Upper lobe of right lung (tissue), 1 donor: ENCODE data around the gene SPANXN5. TPM values are rescaled to one million over a fixed set of nuclear protein-coding genes. Genes with fewer than 3 reads are reported as not detected.
"Not testable (repeated sequence)": the region's sequence is repeated elsewhere in the genome, so short reads cannot be mapped to it uniquely, and the experiment has no call there.

Experiments used
- ATAC-seq: fragments of 200-7000 bp; cut with Tn5 transposase; one replicate; pipeline ENCODE4 v1.9.1; 2020; ENCODE audit warnings: mild to moderate bottlenecking, moderate library complexity
- DNase-seq: peaks from one replicate; pipeline ENCODE4 v3.0.0-alpha.2; 2020
- H3K27ac ChIP-seq: fragments of 200-600 bp; one replicate; pipeline ENCODE4 v1.8.0; 2022
- H3K27me3 ChIP-seq: fragments of 200-600 bp; one replicate; pipeline ENCODE4 v1.8.0; 2022; ENCODE audit warnings: mild to moderate bottlenecking
- H3K36me3 ChIP-seq: fragments of 200-600 bp; one replicate; pipeline ENCODE4 v1.8.0; 2022
- H3K4me1 ChIP-seq: fragments of 200-600 bp; one replicate; pipeline ENCODE4 v1.8.0; 2022
- H3K4me3 ChIP-seq: fragments of 200-600 bp; one replicate; pipeline ENCODE4 v1.8.0; 2022; ENCODE audit warnings: mild to moderate bottlenecking
- H3K9me3 ChIP-seq: fragments of 200-600 bp; one replicate; pipeline ENCODE4 v1.8.0; 2022
- CTCF ChIP-seq: fragments of 200-600 bp; IDR thresholded peaks from one replicate; pipeline ENCODE4 v1.8.0; 2022; ENCODE audit warnings: antibody characterized with exemption
- intact Hi-C: fragments of 100-400 bp; cut with DNase I; formaldehyde crosslinking; loops from one replicate; pipeline ENCODE4 v1.11.0; 2022
- long read RNA-seq: library from polyadenylated mRNA; unstranded; transcript quantifications from one replicate; pipeline ENCODE4 v2.0.0, GENCODE V29; 2021
- total RNA-seq: library from RNA; stranded (reverse); fragmentation: NEBNext Ultra II Directional; extraction: Animal tissue kit (Norgen Biotek cat#: 25700); gene quantifications from one replicate; pipeline ENCODE4 v1.2.1, GENCODE V29; 2021
- donor health status: DM: no; HTN: yes; CAD: no; lungs with severe emphysema.

Gene SPANXN5
- total RNA-seq: not detected
- long read RNA-seq: 0 reads

DNA sequence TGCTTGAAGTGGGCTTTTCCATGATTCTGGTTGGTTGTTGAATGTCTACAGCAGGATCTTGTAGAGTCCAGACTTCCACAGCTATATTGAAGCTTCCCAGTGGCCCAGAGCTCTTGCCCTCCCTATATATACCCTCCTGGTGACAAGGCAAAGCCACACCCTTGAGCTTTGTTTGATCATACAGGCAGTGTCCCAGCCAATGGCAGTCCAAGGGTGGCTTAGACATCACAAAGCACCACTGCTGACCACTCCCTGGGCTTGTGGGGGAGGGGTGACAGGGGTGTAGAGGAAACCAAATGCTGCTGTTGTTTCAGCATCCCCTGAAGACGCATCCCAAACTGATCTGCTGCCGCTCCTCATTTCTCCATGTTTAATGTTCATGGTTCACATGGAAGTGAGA is at the start of gene SPANXN5:
Gene SPANXN5, minus strand, starts transcription at position 101 of the 400 bp plus-strand sequence. Its CDS starts 79 bp downstream, at position 22.
- H3K4me3 ChIP-seq, DNase-seq, intact Hi-C loops, H3K27me3 ChIP-seq, H3K4me1 ChIP-seq, ATAC-seq, H3K36me3 ChIP-seq, H3K27ac ChIP-seq, H3K9me3 ChIP-seq: not testable (repeated sequence)

- DNase-seq, H3K27me3 ChIP-seq, H3K9me3 ChIP-seq, ATAC-seq, H3K4me3 ChIP-seq, intact Hi-C loops, H3K36me3 ChIP-seq, H3K27ac ChIP-seq, H3K4me1 ChIP-seq: not testable (repeated sequence)
These were observed 46.4 kb upstream of the SPANXN5 start for GRCh38 chrX:52843619-52844018.

DNA sequence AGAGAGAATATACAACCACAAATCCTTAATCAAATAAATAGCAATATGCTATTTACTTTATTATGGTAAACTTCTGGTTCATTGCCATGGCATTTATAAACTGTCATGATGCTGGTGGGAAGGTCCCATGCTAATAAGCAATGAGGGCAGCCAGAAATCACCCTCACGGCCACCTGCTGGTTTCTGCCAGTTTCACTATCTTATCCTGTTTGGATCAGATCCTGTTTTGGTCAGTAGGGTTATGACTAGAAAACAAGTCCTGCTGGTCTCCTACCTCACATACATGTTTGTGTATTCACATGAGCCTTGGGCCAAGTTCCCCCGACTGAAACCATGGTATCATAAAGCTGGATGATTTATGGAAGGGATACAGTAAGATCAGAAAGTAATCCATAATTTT is 41.9 kb upstream of the SPANXN5 start:
- Histone ChIP-seq H3K9me3 (no peaks in the 10 kb centered on the region), H3K27me3 (no peaks in the 10 kb centered on the region), H3K4me3 (no peak overlapping the region), H3K4me1 (no peaks in the 10 kb centered on the region), H3K27ac (no peak overlapping the region), H3K36me3 (no peaks in the 10 kb centered on the region)
- no peak for DNase-seq
- intact Hi-C loops: no loop called here
- ATAC-seq: no peak
- TF ChIP-seq CTCF: no peak

DNA sequence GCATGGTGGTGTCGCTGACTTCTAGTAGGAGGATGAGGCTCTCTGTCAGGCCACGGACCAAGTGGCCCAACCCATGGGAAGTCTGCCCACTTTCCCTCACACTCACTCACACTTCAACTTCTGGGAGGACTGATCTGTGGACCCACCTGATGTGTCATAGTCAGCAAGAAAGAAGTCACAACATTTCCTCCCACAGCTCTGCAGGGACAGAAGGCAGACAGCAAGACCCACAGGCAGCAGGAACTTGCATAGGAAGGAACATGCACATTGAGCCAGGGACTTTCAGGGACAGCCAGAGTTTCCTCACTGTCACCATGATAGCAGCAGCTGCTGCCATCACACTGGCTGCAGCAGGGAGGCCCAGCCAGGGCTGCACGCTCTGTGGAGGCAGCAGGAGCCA is 33.3 kb upstream of the SPANXN5 start:
- Histone ChIP-seq H3K4me1 (no peaks in the 10 kb centered on the region), H3K4me3 (no peak overlapping the region), H3K9me3 (no peaks in the 10 kb centered on the region), H3K27ac (no peak overlapping the region), H3K36me3 (no peaks in the 10 kb centered on the region), H3K27me3 (no peaks in the 10 kb centered on the region)
- TF ChIP-seq CTCF: no peak
- DNase-seq (no peak), ATAC-seq (no peak)
- intact Hi-C loops: no loop called here

GRCh38 chrX:52824608-52825007 is 27.4 kb upstream of the SPANXN5 start:
- no peak for TF ChIP-seq CTCF
- intact Hi-C loops: no loop called here
- no peak for ATAC-seq

GRCh38 chrX:52821079-52821760 is 24.0 kb upstream of the SPANXN5 start:
- intact Hi-C loops: no loop called here
- TF ChIP-seq CTCF: no peak
- H3K9me3 ChIP-seq: no peaks in the 10 kb centered on the region
- H3K27me3 ChIP-seq: no peaks in the 10 kb centered on the region
- H3K4me3 ChIP-seq: no peak overlapping the region
- no peaks in the 10 kb centered on the region for H3K4me1 ChIP-seq
- DNase-seq (no peak), ATAC-seq (no peak)
- H3K36me3 ChIP-seq: no peaks in the 10 kb centered on the region
- H3K27ac ChIP-seq: no peak overlapping the region

More at GRCh38 chrX:52824608-52825007, 27.4 kb upstream of the SPANXN5 start:
- no peaks in the 10 kb centered on the region for H3K9me3 ChIP-seq
- no peak overlapping the region for H3K27ac ChIP-seq
- H3K36me3 ChIP-seq: no peaks in the 10 kb centered on the region
- H3K27me3 ChIP-seq: no peaks in the 10 kb centered on the region
- H3K4me3 ChIP-seq: no peak overlapping the region
- no peak for DNase-seq
- H3K4me1 ChIP-seq: no peaks in the 10 kb centered on the region

- no peaks in the 10 kb centered on the region for H3K36me3 ChIP-seq
- H3K27ac ChIP-seq: no peak overlapping the region
- no peaks in the 10 kb centered on the region for H3K4me1 ChIP-seq
- ATAC-seq (no peak), DNase-seq (no peak)
- intact Hi-C loops: no loop called here
- no peak for TF ChIP-seq CTCF
- no peaks in the 10 kb centered on the region for H3K9me3 ChIP-seq
- H3K4me3 ChIP-seq: no peak overlapping the region
- H3K27me3 ChIP-seq: no peaks in the 10 kb centered on the region
These were observed 22.6 kb upstream of the SPANXN5 start for GRCh38 chrX:52819788-52820187.
